ENCODE measurements around the gene ZC3H12D.

DNA sequence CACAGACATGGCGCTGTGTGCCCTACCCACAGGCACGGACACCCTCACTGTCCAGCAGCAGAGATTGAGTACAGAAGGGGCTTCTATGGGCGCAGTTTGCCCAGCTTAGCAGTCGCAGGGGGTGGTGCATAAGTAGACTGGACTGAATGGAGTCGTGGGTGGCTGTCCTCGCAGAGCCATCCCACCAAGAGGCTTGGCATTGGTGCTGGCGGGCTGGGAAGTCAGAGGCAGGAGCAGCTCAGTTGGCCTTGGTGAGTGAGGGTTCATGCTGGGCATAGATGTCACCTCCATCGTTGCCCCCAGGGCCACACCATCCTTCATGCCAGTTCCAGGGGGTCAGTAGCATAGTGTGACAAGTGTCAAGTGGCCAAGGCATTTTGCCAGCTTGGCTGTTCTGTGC lies 59.6 kb downstream of the ZC3H12D start:
- no peak for TF ChIP-seq POLR2AphosphoS5 (IDR thresholded peaks at IDR 0.05)
- no peak for TF ChIP-seq POLR2A (IDR thresholded peaks at IDR 0.05)
- TF ChIP-seq, protein P1, sequence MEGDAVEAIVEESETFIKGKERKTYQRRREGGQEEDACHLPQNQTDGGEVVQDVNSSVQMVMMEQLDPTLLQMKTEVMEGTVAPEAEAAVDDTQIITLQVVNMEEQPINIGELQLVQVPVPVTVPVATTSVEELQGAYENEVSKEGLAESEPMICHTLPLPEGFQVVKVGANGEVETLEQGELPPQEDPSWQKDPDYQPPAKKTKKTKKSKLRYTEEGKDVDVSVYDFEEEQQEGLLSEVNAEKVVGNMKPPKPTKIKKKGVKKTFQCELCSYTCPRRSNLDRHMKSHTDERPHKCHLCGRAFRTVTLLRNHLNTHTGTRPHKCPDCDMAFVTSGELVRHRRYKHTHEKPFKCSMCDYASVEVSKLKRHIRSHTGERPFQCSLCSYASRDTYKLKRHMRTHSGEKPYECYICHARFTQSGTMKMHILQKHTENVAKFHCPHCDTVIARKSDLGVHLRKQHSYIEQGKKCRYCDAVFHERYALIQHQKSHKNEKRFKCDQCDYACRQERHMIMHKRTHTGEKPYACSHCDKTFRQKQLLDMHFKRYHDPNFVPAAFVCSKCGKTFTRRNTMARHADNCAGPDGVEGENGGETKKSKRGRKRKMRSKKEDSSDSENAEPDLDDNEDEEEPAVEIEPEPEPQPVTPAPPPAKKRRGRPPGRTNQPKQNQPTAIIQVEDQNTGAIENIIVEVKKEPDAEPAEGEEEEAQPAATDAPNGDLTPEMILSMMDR (IDR thresholded peaks at IDR 0.05): no peak

All from upper lobe of left lung (tissue), 4 donors.